ENCODE measurements around the gene TUBB2A.
"Not testable (repeated sequence)": the region's sequence is repeated elsewhere in the genome, so short reads cannot be mapped to it uniquely, and the experiment has no call there.

Gene TUBB2A

DNA sequence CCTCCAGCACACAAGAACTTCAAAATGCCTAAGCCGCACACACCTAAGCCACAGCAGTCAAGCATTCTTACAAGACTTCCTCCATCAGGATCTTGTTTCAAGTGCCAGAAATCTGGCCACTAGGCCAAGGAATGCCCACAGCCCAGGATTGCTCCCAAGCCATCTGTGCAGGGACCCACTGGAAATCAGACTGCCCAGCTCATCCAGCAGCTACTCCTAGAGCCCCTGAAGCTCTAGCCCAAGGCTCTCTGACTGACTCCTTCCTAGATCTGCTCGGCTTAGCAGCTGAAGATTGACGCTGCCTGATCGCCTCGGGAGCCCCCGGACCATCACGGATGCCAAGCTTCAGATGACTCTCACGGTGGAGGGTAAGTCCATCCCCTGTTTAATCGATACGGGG is 10.7 kb upstream of the TUBB2A start:
- H3K4me1 ChIP-seq (ENCODE audit: control insufficient read depth in 5 of 5, insufficient read depth in 5 of 5, low read length in 5 of 5): peaks cover 0 to 26% (median 18%) of the 10 kb centered on the region in 5 donors
- not testable (repeated sequence) for H3K9me3 ChIP-seq (ENCODE audit: control insufficient read depth in 5 of 5, low read length in 5 of 5); H3K4me3 ChIP-seq (ENCODE audit: low read depth in 1 of 5, low read length in 5 of 5); H3K36me3 ChIP-seq (ENCODE audit: control insufficient read depth in 5 of 5, insufficient read depth in 5 of 5, low read length in 5 of 5); H3K27me3 ChIP-seq (ENCODE audit: control insufficient read depth in 5 of 5, insufficient read depth in 4 of 5, low read length in 5 of 5); H3K27ac ChIP-seq (ENCODE audit: low read depth, low read length); H3K9ac ChIP-seq (ENCODE audit: low read length in 5 of 5)

DNA sequence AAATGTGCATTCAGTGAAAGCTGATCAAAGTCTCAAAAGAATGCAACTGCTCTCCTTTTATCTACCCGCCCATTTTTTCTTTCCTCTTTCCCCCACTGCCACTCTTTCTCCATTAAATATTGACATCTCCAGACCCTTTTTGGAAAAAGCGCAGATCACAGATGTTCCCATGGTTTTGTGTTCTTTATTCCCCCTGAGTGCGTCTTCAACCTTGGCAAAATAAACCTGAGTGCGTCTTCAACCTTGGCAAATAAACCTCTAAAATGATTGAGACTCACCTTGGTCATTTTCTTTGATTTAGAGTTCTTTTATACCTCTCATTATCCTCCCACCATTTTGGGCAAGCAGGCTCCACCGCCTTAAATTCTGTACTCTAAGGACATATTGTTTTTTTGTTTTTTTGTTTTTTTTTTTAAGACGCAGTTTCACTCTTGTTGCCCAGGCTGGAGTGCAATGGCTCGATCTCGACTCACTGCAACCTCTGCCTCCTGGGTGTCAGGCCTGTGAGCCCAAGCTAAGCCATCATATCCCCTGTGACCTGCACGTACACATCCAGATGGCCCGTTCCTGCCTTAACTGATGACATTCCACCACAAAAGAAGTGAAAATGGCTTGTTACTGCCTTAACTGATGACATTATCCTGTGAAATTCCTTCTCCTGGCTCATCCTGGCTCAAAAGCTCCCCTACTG is 9.3 kb upstream of the TUBB2A start:
- H3K9ac ChIP-seq (ENCODE audit: low read length in 5 of 5); H3K9me3 ChIP-seq (ENCODE audit: control insufficient read depth in 5 of 5, low read length in 5 of 5); H3K27me3 ChIP-seq (ENCODE audit: control insufficient read depth in 5 of 5, insufficient read depth in 4 of 5, low read length in 5 of 5); H3K36me3 ChIP-seq (ENCODE audit: control insufficient read depth in 5 of 5, insufficient read depth in 5 of 5, low read length in 5 of 5); H3K4me3 ChIP-seq (ENCODE audit: low read depth in 1 of 5, low read length in 5 of 5): not testable (repeated sequence)
- Histone ChIP-seq H3K4me1 (ENCODE audit: control insufficient read depth in 5 of 5, insufficient read depth in 5 of 5, low read length in 5 of 5) (peaks cover 2 to 36% (median 26%) of the 10 kb centered on the region in 5 donors), H3K27ac (ENCODE audit: low read depth, low read length) (peak overlapping the region; percentile 70)

DNA sequence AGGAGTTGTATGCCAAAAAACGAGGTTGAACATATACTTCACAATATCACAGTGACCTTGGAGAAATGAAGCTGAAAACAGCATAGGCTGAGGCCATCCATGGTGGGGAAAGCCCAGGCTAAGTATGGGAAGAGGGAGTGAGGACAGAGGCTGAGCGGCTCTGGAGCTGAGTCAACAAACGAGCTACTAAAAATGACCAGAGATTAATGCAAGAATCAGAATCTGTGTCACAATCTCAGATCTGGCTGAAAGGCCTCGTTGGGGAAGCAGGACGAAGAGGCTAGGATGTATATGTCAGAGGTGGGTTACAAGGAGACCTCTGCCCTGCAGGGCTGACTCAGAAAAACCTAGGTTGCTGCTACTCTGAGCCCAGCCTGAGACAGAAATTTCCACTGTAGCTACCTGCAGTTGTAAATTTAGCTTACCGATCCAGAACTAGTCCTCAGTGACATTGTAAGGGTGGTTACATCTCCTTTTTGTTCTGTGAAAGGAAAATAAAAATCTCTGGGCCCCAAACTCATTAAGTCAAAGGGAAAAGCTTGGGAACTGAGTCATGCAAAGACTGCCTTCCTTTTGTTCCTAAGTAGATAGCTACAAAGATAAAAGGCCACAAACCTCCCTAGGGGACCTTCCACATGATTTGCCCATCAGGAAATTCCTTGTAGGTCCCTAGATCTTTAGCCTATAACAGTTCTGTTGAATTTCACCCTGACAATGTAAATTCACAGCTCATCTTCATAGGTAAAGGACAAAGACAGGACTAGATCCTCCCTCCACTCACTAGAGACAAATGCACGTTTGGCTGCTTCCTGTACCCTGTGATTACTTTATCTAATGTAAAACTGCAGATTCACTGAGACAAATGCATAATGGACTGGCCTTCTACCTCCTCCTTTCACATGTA is 8.5 kb upstream of the TUBB2A start:
- Histone ChIP-seq H3K9ac (ENCODE audit: low read length in 5 of 5) (peak overlapping the region in 2 of 5 donors; percentile 45 to 62), H3K27me3 (ENCODE audit: control insufficient read depth in 5 of 5, insufficient read depth in 4 of 5, low read length in 5 of 5) (no peaks in the 10 kb centered on the region), H3K36me3 (ENCODE audit: control insufficient read depth in 5 of 5, insufficient read depth in 5 of 5, low read length in 5 of 5) (no peaks in the 10 kb centered on the region), H3K27ac (ENCODE audit: low read depth, low read length) (peak overlapping the region; percentile 70), H3K9me3 (ENCODE audit: control insufficient read depth in 5 of 5, low read length in 5 of 5) (no peaks in the 10 kb centered on the region), H3K4me3 (ENCODE audit: low read depth in 1 of 5, low read length in 5 of 5) (no peak overlapping the region), H3K4me1 (ENCODE audit: control insufficient read depth in 5 of 5, insufficient read depth in 5 of 5, low read length in 5 of 5) (peaks cover 2 to 36% (median 29%) of the 10 kb centered on the region in 5 donors)

DNA sequence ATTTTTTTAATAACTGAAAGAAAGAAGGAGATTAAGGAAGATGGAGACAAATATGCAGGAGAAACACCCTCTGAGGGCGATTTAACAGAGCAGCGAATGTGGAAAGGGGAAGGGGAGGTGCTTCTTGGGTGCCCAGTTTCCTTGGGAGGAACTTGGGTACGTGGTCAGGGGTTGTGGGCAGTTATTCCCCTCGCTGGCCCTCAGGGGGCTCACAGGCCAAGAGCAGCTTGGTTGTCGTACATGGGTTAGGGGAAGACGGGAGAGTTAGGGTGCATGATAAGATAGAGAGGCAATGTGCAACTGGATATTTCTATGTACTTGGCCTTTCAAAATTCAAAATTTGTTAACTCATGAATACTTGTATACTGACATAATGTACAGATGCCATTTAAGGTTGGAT is 7.0 kb upstream of the TUBB2A start:
- Histone ChIP-seq H3K27me3 (ENCODE audit: control insufficient read depth in 5 of 5, insufficient read depth in 4 of 5, low read length in 5 of 5) (no peaks in the 10 kb centered on the region), H3K9me3 (ENCODE audit: control insufficient read depth in 5 of 5, low read length in 5 of 5) (no peaks in the 10 kb centered on the region), H3K27ac (ENCODE audit: low read depth, low read length) (no peak overlapping the region)

DNA sequence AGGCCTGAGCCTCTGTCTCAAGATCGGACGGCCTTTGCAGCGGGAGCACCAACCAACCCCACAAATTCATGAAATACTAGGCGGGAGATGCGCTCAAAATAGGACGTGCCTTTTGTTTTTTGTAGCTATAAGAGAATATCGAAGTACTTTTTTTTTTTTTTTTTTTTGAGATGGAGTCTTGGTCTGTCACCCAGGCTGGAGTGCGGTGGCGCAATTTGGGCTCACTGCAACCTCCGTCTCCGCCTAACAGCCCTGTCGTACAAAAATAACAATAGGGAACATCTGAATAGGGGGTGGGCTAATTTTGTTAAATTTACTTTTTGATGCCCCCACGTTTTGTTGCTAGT is 5.9 kb upstream of the TUBB2A start:
- Histone ChIP-seq H3K4me3 (ENCODE audit: low read depth in 1 of 5, low read length in 5 of 5) (peak overlapping the region; percentile 53 to 80 (median 67)), H3K9ac (ENCODE audit: low read length in 5 of 5) (peak overlapping the region in 4 of 5 donors; percentile 48 to 61 (median 56)), H3K36me3 (ENCODE audit: control insufficient read depth in 5 of 5, insufficient read depth in 5 of 5, low read length in 5 of 5) (no peaks in the 10 kb centered on the region), H3K4me1 (ENCODE audit: control insufficient read depth in 5 of 5, insufficient read depth in 5 of 5, low read length in 5 of 5) (peaks cover 6 to 54% (median 36%) of the 10 kb centered on the region in 5 donors), H3K9me3 (ENCODE audit: control insufficient read depth in 5 of 5, low read length in 5 of 5) (no peaks in the 10 kb centered on the region), H3K27ac (ENCODE audit: low read depth, low read length) (peak overlapping the region; percentile 84), H3K27me3 (ENCODE audit: control insufficient read depth in 5 of 5, insufficient read depth in 4 of 5, low read length in 5 of 5) (no peaks in the 10 kb centered on the region)

More for the DNA sequence above, 7.0 kb upstream of the TUBB2A start:
- Histone ChIP-seq H3K36me3 (ENCODE audit: control insufficient read depth in 5 of 5, insufficient read depth in 5 of 5, low read length in 5 of 5) (no peaks in the 10 kb centered on the region), H3K4me1 (ENCODE audit: control insufficient read depth in 5 of 5, insufficient read depth in 5 of 5, low read length in 5 of 5) (peaks cover 6 to 47% (median 30%) of the 10 kb centered on the region in 5 donors), H3K9ac (ENCODE audit: low read length in 5 of 5) (no peak overlapping the region), H3K4me3 (ENCODE audit: low read depth in 1 of 5, low read length in 5 of 5) (no peak overlapping the region)

DNA sequence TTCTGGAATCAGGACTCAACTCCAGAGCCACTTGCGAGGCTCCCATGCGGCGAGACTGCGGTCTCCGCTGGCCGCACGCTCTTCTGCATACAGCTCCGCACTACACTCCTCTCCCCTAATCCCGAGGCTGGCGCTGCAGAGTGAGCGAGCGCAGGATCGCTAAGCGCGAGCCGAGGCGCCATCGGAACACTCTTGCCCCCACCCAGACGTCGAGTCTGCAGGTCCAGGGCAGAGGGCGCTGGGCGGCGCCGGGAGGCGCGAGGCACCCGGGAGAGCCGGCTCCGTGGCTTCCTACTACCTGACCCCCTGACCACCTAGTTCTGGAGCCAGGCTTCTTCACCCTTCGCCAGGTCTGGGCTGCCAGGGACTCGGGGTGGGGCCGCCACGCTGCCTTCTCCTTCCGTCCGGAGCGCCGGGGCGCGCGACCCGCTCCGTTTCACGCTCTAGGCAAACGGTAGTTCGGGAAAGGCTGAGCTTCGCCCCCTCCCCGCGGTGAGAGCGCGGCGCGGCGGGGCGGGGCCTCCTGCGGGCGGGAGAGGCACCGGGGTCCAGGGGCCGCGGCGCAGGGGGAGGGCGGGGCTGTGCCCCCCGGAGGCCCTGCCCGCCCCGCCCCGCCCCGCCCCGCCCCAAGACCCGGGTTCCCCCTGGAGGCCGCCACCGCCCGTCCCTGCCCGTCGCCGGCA is 5.4 kb upstream of the TUBB2A start:
- H3K4me1 ChIP-seq (ENCODE audit: control insufficient read depth in 5 of 5, insufficient read depth in 5 of 5, low read length in 5 of 5): peaks cover 6 to 57% (median 38%) of the 10 kb centered on the region in 5 donors
- H3K27me3 ChIP-seq (ENCODE audit: control insufficient read depth in 5 of 5, insufficient read depth in 4 of 5, low read length in 5 of 5): no peaks in the 10 kb centered on the region
- peak overlapping the region; percentile 91 for H3K27ac ChIP-seq (ENCODE audit: low read depth, low read length)
- H3K36me3 ChIP-seq (ENCODE audit: control insufficient read depth in 5 of 5, insufficient read depth in 5 of 5, low read length in 5 of 5): no peaks in the 10 kb centered on the region
- peak overlapping the region; percentile 63 to 89 (median 85) for H3K9ac ChIP-seq (ENCODE audit: low read length in 5 of 5)
- H3K4me3 ChIP-seq (ENCODE audit: low read depth in 1 of 5, low read length in 5 of 5): peak overlapping the region; percentile 67 to 80 (median 73)
- H3K9me3 ChIP-seq (ENCODE audit: control insufficient read depth in 5 of 5, low read length in 5 of 5): no peaks in the 10 kb centered on the region

DNA sequence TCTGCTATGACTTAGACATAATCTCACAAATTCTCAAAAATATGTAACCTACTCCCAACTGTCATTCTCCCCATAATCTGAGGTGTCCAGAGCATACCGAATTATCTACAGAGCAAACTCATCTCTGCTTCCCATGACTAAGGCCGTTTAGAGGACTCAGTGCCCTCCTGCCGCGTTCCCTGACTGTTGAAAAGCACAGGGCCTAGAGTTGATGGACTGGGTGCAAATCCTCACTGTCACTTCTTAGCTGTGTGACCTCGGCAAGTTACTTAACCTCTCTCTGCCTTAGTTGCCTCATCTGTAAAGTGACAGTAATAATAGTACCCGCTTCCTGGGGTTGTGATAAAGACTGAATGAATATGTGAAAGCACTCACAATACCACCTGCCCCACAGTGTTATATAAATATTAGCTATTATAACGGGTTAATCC is 4.7 kb upstream of the TUBB2A start:
- H3K4me3 ChIP-seq (ENCODE audit: low read depth in 1 of 5, low read length in 5 of 5): peak overlapping the region; percentile 51 to 80 (median 73)
- H3K27ac ChIP-seq (ENCODE audit: low read depth, low read length): peak overlapping the region; percentile 91
- no peaks in the 10 kb centered on the region for H3K27me3 ChIP-seq (ENCODE audit: control insufficient read depth in 5 of 5, insufficient read depth in 4 of 5, low read length in 5 of 5)
- no peaks in the 10 kb centered on the region for H3K36me3 ChIP-seq (ENCODE audit: control insufficient read depth in 5 of 5, insufficient read depth in 5 of 5, low read length in 5 of 5)
- no peaks in the 10 kb centered on the region for H3K9me3 ChIP-seq (ENCODE audit: control insufficient read depth in 5 of 5, low read length in 5 of 5)
- peak overlapping the region in 3 of 5 donors; percentile 84 to 89 (median 85) for H3K9ac ChIP-seq (ENCODE audit: low read length in 5 of 5)
- H3K4me1 ChIP-seq (ENCODE audit: control insufficient read depth in 5 of 5, insufficient read depth in 5 of 5, low read length in 5 of 5): peaks cover 6 to 59% (median 38%) of the 10 kb centered on the region in 5 donors

DNA sequence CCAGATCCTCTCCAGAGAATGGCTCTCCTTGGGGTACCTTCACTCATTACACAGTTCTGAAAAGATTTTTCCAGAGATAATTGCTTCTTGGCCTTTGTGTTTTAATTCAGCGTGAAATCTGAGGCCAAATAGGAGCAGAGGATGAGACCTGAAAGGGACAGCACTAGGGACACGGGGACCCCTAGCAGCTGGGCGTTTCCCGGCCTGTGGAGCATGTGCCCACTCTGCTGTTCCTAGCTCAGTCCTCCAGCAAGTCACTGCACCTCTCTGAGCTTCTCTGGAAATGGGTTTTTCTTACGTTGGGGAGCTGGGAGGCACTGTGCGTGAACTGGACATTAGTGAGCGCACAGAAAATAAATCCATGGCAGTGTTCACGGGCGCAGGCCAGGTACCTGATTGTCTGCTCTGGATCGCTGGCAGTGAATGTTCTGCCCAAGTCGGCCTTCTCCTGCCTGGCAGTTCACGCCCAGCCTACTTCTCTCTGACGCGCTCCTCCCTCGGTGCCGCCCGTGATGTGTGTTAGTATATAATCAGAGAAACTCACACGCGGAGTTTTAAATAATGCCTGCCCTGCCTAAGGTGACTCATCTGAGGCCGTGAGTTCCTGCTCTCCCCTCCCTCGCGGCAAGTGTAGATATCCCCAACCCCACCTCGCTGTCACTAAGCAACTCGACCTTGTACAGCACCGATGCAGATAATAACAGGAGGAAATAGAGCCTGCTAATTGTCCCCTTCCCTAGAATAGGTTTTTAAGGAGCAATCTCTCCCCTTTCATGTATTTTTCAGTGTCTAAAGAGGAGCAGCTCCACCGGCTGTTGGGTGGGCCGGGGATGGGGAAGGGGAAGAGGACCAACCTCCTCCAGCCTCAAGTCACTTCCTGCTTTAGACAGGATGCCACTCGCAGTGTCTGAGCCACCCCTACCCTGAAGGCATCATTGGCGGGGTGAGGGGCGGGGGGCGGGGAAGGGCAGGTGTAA is 2.7 kb upstream of the TUBB2A start:
- Histone ChIP-seq H3K27me3 (ENCODE audit: control insufficient read depth in 5 of 5, insufficient read depth in 4 of 5, low read length in 5 of 5) (no peaks in the 10 kb centered on the region), H3K4me1 (ENCODE audit: control insufficient read depth in 5 of 5, insufficient read depth in 5 of 5, low read length in 5 of 5) (peaks cover 6 to 62% (median 46%) of the 10 kb centered on the region in 5 donors), H3K9me3 (ENCODE audit: control insufficient read depth in 5 of 5, low read length in 5 of 5) (no peaks in the 10 kb centered on the region), H3K9ac (ENCODE audit: low read length in 5 of 5) (no peak overlapping the region), H3K27ac (ENCODE audit: low read depth, low read length) (peak overlapping the region; percentile 48), H3K36me3 (ENCODE audit: control insufficient read depth in 5 of 5, insufficient read depth in 5 of 5, low read length in 5 of 5) (peaks cover 0 to 7% (median 7%) of the 10 kb centered on the region in 5 donors), H3K4me3 (ENCODE audit: low read depth in 1 of 5, low read length in 5 of 5) (no peak overlapping the region)
